ENCODE measurements around the gene KISS1.
A peak's percentile ranks its signal among the peaks of the same experiment; 100 is the strongest.
"Not testable (repeated sequence)": the region's sequence is repeated elsewhere in the genome, so short reads cannot be mapped to it uniquely, and the experiment has no call there.

The KISS1 gene

DNA sequence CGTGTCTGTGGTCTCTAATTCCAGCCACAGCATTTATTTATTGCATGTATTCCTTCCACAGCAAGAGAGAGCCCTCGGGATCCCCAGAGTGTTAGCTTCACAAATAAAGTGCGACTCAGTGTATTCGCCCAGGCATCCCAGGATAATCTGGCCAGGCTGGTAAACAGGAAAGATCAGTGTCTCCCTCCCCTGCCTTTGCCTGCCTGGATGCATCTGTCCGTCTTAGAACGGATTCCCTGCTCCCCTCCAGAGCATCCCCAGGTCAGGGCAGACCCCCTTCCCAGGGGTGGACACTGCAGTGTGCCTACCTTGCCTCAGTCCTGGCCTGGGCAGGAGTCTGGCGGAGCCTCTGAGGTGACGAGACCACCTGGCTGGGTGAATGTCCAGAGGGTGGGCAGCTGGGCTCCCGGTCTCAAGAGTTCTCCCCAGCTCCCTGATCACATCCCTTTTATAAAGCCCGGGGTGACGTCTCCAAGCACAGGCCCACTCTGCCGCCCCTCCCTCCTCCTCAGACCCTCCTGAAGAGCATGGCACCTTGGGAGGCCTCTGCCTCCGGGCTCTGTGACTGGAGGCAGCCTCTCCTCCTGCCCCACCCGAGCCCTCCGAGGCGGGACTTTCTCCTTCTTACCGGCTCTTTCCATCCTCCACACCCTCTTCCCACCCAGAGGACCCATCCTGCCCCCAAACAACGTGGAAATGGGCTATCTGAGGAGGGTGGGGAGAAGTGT is at the start of gene KISS1:
KISS1 (minus strand) TSS at position 424 of the 728 bp plus-strand sequence. CDS start 3,615 bp downstream, outside the sequence.
- peak; percentile 58 for DNase-seq

GRCh38 chr1:204242920-204243319 is 46.6 kb upstream of the KISS1 start:
- DNase-seq, result no peak

GRCh38 chr1:204241914-204242313 is 45.6 kb upstream of the KISS1 start:
- DNase-seq, result no peak

GRCh38 chr1:204241050-204241449 is 44.8 kb upstream of the KISS1 start:
- no peak for DNase-seq

GRCh38 chr1:204240233-204240632 is 43.9 kb upstream of the KISS1 start:
- DNase-seq, result no peak

DNA sequence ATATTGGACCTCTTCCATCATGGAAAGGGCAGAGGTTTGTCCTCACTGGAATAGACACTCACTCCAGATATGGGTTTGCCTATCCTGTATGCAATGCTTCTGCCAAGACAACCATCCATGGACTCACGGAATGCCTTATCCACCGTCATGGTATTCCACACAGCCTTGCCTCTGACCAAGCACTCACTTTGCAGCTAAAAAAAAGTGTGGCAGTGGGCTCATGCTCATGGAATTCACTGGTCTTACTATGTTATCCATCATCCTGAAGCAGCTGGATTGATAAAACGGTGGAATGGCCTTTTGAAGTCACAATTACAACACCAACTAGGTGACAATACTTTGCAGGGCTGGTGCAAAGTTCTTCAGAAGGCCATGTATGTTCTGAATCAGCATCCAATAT is 43.1 kb upstream of the KISS1 start:
- not testable (repeated sequence) for DNase-seq

GRCh38 chr1:204238520-204238919 is 42.2 kb upstream of the KISS1 start:
- DNase-seq, result not testable (repeated sequence)

GRCh38 chr1:204237515-204237914 is 41.2 kb upstream of the KISS1 start:
- DNase-seq, result not testable (repeated sequence)

GRCh38 chr1:204232526-204232925 is 36.2 kb upstream of the KISS1 start:
- no peak for DNase-seq

GRCh38 chr1:204230211-204230610 is 33.9 kb upstream of the KISS1 start:
- no peak for DNase-seq

DNA sequence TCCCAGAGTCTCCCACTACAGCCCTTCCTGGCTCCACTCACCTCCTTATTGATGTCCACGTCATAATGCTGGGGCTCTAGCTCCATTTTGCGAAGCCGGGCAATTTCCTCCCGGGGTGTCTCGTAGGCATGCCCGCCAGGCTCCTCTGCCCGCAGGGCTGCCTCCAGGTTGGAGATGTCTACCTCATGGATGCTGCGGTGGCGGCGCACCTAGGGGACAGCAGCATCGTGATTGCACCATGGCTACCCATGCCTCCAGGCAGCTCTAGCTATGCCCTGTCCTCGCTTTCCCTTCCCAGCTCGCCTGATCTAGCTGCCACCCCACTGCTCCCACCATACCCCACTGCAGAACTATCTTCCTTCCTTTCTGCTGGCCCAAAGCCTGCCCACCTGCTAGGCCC is 32.6 kb upstream of the KISS1 start:
- DNase-seq, result no peak

DNA sequence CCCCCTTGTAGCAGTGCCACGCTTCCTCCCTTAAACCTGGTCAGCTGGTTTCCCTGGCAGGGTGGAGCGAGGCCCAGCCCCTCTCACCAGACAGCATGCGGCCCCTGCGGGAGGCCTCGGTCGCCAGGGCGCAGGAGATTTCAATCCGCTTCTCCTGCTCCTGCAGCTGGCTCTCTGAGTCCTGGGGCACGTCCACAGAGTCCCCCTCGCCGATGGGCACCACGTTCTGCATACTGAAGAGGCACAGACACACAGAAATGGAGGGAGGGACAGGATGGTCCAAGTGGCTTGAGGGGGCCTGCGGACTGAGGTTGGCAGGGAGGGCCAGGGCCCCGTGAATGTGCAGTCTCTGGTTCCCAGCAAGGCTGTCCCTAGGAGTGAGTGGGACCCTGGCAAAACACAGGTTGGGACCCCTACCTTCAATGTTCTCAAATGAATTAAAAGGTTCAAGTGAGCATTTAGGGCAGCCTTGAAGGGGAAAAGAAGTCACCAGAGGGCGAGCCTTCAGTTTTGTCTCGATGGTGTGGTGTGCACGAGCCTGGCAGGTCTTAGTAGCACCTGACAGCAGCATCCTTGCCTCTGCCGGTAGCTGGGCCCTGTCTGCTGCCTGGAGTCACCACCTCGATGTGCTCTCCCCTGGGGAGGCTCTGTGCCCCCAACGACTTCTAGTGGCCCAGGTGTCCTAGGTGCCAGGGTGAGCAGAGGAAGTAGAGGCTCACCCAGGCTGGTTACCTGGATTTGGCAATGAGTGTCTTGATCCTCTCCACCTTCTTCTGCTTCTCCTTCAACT is 31.9 kb upstream of the KISS1 start:
- no peak for DNase-seq

DNA sequence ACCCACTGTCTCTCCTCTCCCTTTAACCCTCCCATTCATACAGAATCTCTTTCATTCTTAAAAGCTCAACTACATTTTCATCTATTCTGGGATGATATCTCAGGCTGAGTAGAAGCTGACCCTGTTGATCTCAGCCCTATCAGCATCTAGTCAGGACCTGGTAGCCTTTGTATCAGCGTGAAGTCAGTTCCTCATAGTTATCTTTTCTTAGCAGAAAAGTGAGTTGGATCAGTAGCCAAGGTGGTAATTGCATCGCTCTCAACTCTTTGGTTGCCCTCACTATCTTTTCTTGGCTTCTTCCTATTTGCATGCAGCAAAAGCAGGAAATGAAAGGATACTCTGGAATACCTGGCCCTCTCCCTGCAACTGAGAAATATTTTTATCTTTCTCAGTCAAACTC is 31.1 kb upstream of the KISS1 start:
- DNase-seq, result no peak

DNA sequence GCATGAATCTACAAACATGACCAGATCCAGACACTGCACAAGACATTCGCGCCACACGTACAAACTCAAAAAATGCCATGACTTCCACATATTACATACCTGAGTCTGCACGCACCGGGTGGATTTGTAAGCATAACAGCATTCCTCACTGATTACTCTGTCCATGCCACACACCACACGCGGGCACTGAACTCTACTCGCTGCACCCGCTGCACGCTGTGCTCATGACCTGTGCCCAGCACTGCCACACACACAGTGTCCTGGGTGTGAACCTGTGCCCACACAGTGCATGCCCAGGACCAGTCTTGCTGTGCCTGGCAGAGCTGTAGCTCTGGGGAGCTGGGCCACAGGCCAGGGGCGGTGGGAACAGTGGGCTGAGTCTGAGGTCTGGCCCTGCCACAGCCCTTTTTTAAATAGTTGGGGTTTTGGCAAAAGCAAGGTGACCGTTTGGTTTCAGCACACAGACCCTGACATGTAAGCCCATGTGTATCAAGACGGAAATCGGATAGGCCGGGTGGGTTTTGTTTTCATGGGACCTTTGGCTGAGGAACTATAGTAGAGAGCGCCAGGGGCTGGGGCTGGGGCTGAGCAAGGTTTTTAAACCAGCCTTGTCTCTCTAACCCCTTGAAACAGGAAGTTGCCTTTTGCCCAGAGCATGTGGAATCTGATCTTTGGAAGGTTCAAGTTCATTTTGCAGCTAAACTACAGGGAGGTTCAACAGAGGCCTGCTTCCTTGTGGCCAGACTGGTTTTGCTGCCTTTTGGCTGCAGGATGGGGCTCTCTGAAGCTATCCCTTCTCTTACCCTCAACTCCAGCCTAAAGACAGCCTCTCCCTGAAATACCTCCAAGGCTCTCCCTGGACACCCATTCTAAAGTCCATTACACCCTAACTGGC is 29.8 kb upstream of the KISS1 start:
- DNase-seq, result no peak

GRCh38 chr1:204224655-204225054 is 28.4 kb upstream of the KISS1 start:
- DNase-seq, result no peak

GRCh38 chr1:204223129-204223860 is 27.0 kb upstream of the KISS1 start:
- no peak for DNase-seq

DNA sequence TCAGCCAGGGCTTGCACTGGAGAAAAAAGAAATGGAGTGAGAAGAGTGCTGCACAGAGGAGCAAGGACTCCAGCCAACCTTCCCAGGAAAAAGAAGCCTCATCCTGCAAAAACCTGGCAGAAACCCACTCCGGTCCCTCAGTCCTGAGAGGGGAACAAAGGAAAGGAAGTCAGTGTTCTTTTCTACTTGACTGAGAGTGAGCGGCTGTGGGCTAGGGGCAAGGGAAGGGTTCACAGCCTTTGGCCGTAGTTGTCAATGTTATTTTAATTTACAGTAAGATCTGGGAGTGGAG is 26.4 kb upstream of the KISS1 start:
- no peak for DNase-seq

DNA sequence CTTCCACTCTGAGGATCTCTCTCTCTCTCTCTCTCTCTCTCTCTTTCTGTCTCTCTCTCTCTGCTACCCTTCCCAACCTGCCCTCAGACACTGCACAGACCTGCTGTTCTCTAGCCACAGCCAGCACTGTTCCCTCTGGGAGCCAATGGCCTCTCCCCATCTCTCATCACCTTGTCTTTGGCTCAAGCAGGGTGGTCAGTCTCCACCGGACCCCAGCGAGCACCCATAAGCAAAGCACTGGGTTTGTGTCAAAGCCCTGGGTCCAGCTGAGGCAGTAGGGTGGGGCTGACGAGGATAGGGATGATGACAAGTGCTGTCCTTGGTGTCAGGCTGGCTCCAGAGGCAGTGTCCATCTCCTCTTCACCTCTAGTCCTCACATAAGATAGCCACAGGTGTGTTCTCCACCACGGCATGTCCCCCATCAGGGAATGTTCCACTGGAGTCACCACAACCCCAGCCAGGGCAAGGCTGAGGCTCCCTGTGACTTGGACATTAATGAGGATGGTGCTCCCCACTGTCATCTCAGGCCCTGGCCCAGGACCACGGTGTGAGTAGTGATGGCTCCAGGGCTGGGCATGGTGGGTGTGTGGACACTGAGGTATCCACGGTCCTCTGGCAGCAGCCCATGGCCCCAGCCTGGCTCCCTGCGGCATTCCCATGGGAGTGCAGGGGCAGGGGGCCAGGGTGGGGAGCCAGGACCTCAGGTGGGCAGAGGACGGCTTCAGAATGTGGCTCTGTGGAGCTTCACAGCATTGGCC is 25.9 kb upstream of the KISS1 start:
- DNase-seq, result no peak

GRCh38 chr1:204221271-204221670 is 25.0 kb upstream of the KISS1 start:
- DNase-seq, result no peak

DNA sequence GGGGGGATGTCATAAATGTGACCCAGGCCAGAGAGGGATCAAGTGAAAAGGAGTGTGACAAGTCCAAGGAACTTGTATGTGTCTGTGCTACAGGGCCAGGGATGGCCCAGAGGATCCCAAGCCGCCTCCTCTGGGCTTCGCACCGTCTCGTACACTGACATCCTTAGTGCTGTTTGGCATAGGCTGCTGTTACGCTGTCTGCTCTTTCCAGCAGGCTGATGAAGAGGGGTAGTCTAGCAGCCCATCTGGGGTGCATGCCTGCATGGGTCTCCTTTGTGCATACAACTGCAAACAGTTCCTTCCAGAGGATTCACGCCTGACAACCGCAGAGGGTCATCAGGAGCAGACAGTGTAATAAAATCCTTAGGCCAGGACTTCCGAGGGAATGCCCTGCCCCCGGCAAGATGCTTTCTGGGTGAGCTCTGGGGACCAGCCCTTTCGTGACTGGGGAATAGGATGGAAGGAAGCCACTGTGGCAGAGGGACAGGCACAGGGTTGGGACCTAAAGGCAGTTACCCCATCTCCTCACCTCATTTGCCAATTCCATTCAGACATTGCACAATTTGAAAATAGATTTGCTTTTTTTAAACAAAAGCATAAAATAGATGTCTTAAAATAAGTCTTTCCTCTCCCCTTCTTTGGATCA is 23.8 kb upstream of the KISS1 start:
- DNase-seq, result no peak

DNA sequence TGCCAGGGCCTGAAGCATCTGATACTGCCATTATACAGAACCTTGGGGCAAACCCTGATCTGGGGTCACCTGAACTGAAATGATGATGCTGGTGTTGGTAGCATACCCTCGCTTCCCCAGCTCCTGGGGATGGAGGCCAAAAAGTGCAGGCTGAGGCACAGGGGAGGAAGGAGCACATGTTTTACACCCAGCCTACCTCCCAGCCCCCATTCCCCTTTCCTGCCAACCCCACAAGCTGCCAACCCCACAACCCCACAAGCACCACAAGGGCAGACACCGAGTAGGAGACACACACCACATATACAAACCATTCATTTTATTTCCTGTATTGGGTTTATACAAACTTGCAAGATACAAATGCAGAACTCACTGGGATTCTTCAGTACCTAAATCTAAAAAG is 22.3 kb upstream of the KISS1 start:
- no peak for DNase-seq

DNA sequence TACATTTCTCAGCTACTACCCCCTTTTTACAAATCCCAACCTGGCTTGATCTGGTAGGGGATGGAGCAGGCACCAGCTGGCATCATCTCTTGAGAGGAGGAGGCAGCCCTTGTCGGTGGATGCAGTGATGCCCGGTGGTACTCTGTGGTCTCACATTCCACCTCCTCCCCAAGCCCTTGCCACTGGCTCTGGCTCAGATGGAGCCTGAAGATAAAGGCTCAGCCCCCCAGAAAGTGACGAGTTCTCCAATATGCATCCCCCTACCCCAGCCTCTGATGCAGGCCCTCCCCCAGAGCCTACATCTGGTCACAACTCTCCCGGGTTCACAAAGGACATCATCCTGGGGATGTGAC is 21.3 kb upstream of the KISS1 start:
- DNase-seq, result no peak
